Stimulated activated CD4-positive, alpha-beta T cell treated with anti-CD3 and anti-CD28 coated beads, Interleukin-4, amount 100 ng/mL, for 48 hours (primary cell): Measurements from ENCODE around the gene NPIPB2.
"Not testable (repeated sequence)": the region's sequence is repeated elsewhere in the genome, so short reads cannot be mapped to it uniquely, and the experiment has no call there.

ENCODE experiments used
- DNase-seq, 2 donors: peaks; one replicate each; pipeline ENCODE4 v3.0.0-alpha.2; 2020; ENCODE audit warnings: low read depth in 2 of 2

NPIPB2 gene

GRCh38 chr16:11962457-11962856 is 20.6 kb upstream of the NPIPB2 start:
- not testable (repeated sequence) for DNase-seq

- DNase-seq: no peak
Observed at GRCh38 chr16:11957591-11958395, 15.9 kb upstream of the NPIPB2 start.

GRCh38 chr16:11956558-11956957 is 14.7 kb upstream of the NPIPB2 start:
- DNase-seq: no peak

- no peak for DNase-seq
Observed at GRCh38 chr16:11955713-11956123, 13.9 kb upstream of the NPIPB2 start.

- not testable (repeated sequence) for DNase-seq
Observed at GRCh38 chr16:11953576-11953975, 11.7 kb upstream of the NPIPB2 start.

- DNase-seq: no peak
Observed at GRCh38 chr16:11950388-11950787, 8.5 kb upstream of the NPIPB2 start.

- DNase-seq: no peak
Observed at GRCh38 chr16:11949527-11949926, 7.7 kb upstream of the NPIPB2 start.

GRCh38 chr16:11948819-11949218 is 7.0 kb upstream of the NPIPB2 start:
- DNase-seq: no peak

- DNase-seq: no peak
Observed at GRCh38 chr16:11946433-11946832, 4.6 kb upstream of the NPIPB2 start.

GRCh38 chr16:11927350-11927749 is 14.5 kb downstream of the NPIPB2 start:
- not testable (repeated sequence) for DNase-seq

GRCh38 chr16:11924046-11924445 is 17.8 kb downstream of the NPIPB2 start:
- DNase-seq: not testable (repeated sequence)

GRCh38 chr16:11916524-11917285 is 25.1 kb downstream of the NPIPB2 start:
- DNase-seq: no peak

- peak; percentile 99 to 100 for DNase-seq
Observed at GRCh38 chr16:11915644-11916523, 26.0 kb downstream of the NPIPB2 start, which contains the start of gene GSPT1. Gene GSPT1, minus strand, starts transcription at chr16:11915956. Its CDS starts 236 bp downstream, at chr16:11915720.

GRCh38 chr16:11915114-11915643 is 26.7 kb downstream of the NPIPB2 start:
- peak; percentile 18 to 19 for DNase-seq

GRCh38 chr16:11914210-11915113 is 27.4 kb downstream of the NPIPB2 start:
- DNase-seq: peak; percentile 14 to 15

- DNase-seq: no peak
Observed at GRCh38 chr16:11913425-11914079, 28.3 kb downstream of the NPIPB2 start.

- DNase-seq: no peak
Observed at GRCh38 chr16:11909653-11910545, 31.9 kb downstream of the NPIPB2 start.

GRCh38 chr16:11907160-11907970 is 34.5 kb downstream of the NPIPB2 start:
- no peak for DNase-seq
